ENCODE results near the gene ZFYVE1.

The ZFYVE1 gene

GRCh38 chr14:72998252-72998903, 28.5 kb downstream of the ZFYVE1 start:
- H3K27ac ChIP-seq (ENCODE audit: low read length): no peak overlapping the region
- no peaks in the 10 kb centered on the region for H3K9me3 ChIP-seq (ENCODE audit: insufficient read depth, low read length)
- H3K36me3 ChIP-seq (replicated peaks; ENCODE audit: low read depth, low read length): peaks cover 12% of the 10 kb centered on the region
- no peak overlapping the region for H3K4me3 ChIP-seq (ENCODE audit: low read length)
- no peak overlapping the region for H3K4me2 ChIP-seq (ENCODE audit: low read length)
- H2AFZ ChIP-seq (ENCODE audit: low read depth, low read length): no peak overlapping the region
- peaks cover 6% of the 10 kb centered on the region; the same call in 1 of the 2 replicates for H3K4me1 ChIP-seq (ENCODE audit: low read length)
- TF ChIP-seq EZH2phosphoT487 (IDR thresholded peaks at IDR 0.05; ENCODE audit: low read depth) (no peak), CTCF (IDR thresholded peaks at IDR 0.05; ENCODE audit: low read depth, low read length) (no peak)
- no peaks in the 10 kb centered on the region for H3K79me2 ChIP-seq (ENCODE audit: low read length)
- H3K9ac ChIP-seq (ENCODE audit: low read length): no peak overlapping the region
- H4K20me1 ChIP-seq (ENCODE audit: insufficient read depth, low read length): no peaks in the 10 kb centered on the region; the same call in 1 of the 2 replicates
- no peaks in the 10 kb centered on the region for H3K27me3 ChIP-seq (ENCODE audit: low read depth, low read length)

- TF ChIP-seq CTCF (IDR thresholded peaks at IDR 0.05; ENCODE audit: low read depth, low read length) (no peak), EZH2phosphoT487 (IDR thresholded peaks at IDR 0.05; ENCODE audit: low read depth) (no peak)
Observed at GRCh38 chr14:72996916-72997315, 30.0 kb downstream of the ZFYVE1 start.

GRCh38 chr14:72990171-72990570, 36.7 kb downstream of the ZFYVE1 start:
- Histone ChIP-seq H3K36me3 (replicated peaks; ENCODE audit: low read depth, low read length) (peaks cover 12% of the 10 kb centered on the region), H3K4me2 (ENCODE audit: low read length) (no peak overlapping the region), H2AFZ (ENCODE audit: low read depth, low read length) (no peak overlapping the region)

More at GRCh38 chr14:72996916-72997315, 30.0 kb downstream of the ZFYVE1 start:
- no peak overlapping the region for H3K9ac ChIP-seq (ENCODE audit: low read length)
- no peaks in the 10 kb centered on the region for H3K27me3 ChIP-seq (ENCODE audit: low read depth, low read length)
- H4K20me1 ChIP-seq (ENCODE audit: insufficient read depth, low read length): no peaks in the 10 kb centered on the region; the same call in 1 of the 2 replicates
- H3K9me3 ChIP-seq (ENCODE audit: insufficient read depth, low read length): no peaks in the 10 kb centered on the region
- no peak overlapping the region for H3K4me2 ChIP-seq (ENCODE audit: low read length)
- no peaks in the 10 kb centered on the region for H3K79me2 ChIP-seq (ENCODE audit: low read length)
- H3K4me3 ChIP-seq (ENCODE audit: low read length): no peak overlapping the region
- H2AFZ ChIP-seq (ENCODE audit: low read depth, low read length): no peak overlapping the region
- peaks cover 17% of the 10 kb centered on the region for H3K36me3 ChIP-seq (replicated peaks; ENCODE audit: low read depth, low read length)
- peaks cover 6% of the 10 kb centered on the region; the same call in 1 of the 2 replicates for H3K4me1 ChIP-seq (ENCODE audit: low read length)
- no peak overlapping the region for H3K27ac ChIP-seq (ENCODE audit: low read length)

GRCh38 chr14:72986857-72987256, 40.0 kb downstream of the ZFYVE1 start:
- Histone ChIP-seq H3K36me3 (replicated peaks; ENCODE audit: low read depth, low read length) (peaks cover 12% of the 10 kb centered on the region), H3K27ac (ENCODE audit: low read length) (no peak overlapping the region), H3K9ac (ENCODE audit: low read length) (no peak overlapping the region)

More at GRCh38 chr14:72990171-72990570, 36.7 kb downstream of the ZFYVE1 start:
- no peaks in the 10 kb centered on the region for H4K20me1 ChIP-seq (ENCODE audit: insufficient read depth, low read length)
- no peaks in the 10 kb centered on the region for H3K9me3 ChIP-seq (ENCODE audit: insufficient read depth, low read length)
- no peak overlapping the region for H3K9ac ChIP-seq (ENCODE audit: low read length)
- no peak overlapping the region for H3K27ac ChIP-seq (ENCODE audit: low read length)
- no peaks in the 10 kb centered on the region for H3K79me2 ChIP-seq (ENCODE audit: low read length)
- H3K4me3 ChIP-seq (ENCODE audit: low read length): no peak overlapping the region
- TF ChIP-seq CTCF (IDR thresholded peaks at IDR 0.05; ENCODE audit: low read depth, low read length): no peak
- TF ChIP-seq EZH2phosphoT487 (IDR thresholded peaks at IDR 0.05; ENCODE audit: low read depth): no peak
- no peaks in the 10 kb centered on the region for H3K4me1 ChIP-seq (ENCODE audit: low read length)
- H3K27me3 ChIP-seq (ENCODE audit: low read depth, low read length): no peaks in the 10 kb centered on the region

More at GRCh38 chr14:72986857-72987256, 40.0 kb downstream of the ZFYVE1 start:
- TF ChIP-seq CTCF (IDR thresholded peaks at IDR 0.05; ENCODE audit: low read depth, low read length) (no peak), EZH2phosphoT487 (IDR thresholded peaks at IDR 0.05; ENCODE audit: low read depth) (no peak)
- no peak overlapping the region for H2AFZ ChIP-seq (ENCODE audit: low read depth, low read length)
- H3K4me1 ChIP-seq (ENCODE audit: low read length): no peaks in the 10 kb centered on the region
- H3K9me3 ChIP-seq (ENCODE audit: insufficient read depth, low read length): no peaks in the 10 kb centered on the region
- H4K20me1 ChIP-seq (ENCODE audit: insufficient read depth, low read length): no peaks in the 10 kb centered on the region
- H3K4me2 ChIP-seq (ENCODE audit: low read length): no peak overlapping the region
- H3K79me2 ChIP-seq (ENCODE audit: low read length): no peaks in the 10 kb centered on the region
- H3K4me3 ChIP-seq (ENCODE audit: low read length): no peak overlapping the region
- H3K27me3 ChIP-seq (ENCODE audit: low read depth, low read length): no peaks in the 10 kb centered on the region
